GM23338 (cell line): ENCODE results near the gene MYOCD. TPM values are rescaled to one million over a fixed set of nuclear protein-coding genes. Genes with fewer than 3 reads are reported as not detected.

Experiments used
- ATAC-seq: fragments of 200-7000 bp; cut with Tn5 transposase; 3 replicates; pipeline ENCODE4 v1.9.1; 2020
- DNase-seq: peaks from one replicate; pipeline ENCODE4 v3.0.0-alpha.2; 2015; ENCODE audit warnings: low spot score
- H2AFZ ChIP-seq: fragments of 200-600 bp; sonication (generic); 2 replicates; pipeline ENCODE4 v1.8.0; 2016; ENCODE audit warnings: antibody characterized with exemption, mild to moderate bottlenecking, moderate library complexity
- H3F3A ChIP-seq: fragments of 200-600 bp; sonication (generic); replicated peaks from 2 replicates; pipeline ENCODE4 v1.8.0; 2017; ENCODE audit warnings: antibody characterized with exemption, mixed run types, low read depth
- H3K27ac ChIP-seq: fragments of 200-600 bp; sonication (generic); 2 replicates; pipeline ENCODE4 v1.6.1; 2016; ENCODE audit warnings: low read depth
- H3K27me3 ChIP-seq: fragments of 200-600 bp; sonication (generic); 2 replicates; pipeline ENCODE4 v1.8.0; 2016; ENCODE audit warnings: mild to moderate bottlenecking, mixed run types, moderate library complexity; ENCODE audit not compliant: insufficient read depth
- H3K36me3 ChIP-seq: fragments of 200-600 bp; sonication (generic); 2 replicates; pipeline ENCODE4 v1.8.0; 2016; ENCODE audit warnings: mild to moderate bottlenecking; ENCODE audit not compliant: insufficient read depth
- H3K4me1 ChIP-seq: fragments of 200-600 bp; sonication (generic); 2 replicates; pipeline ENCODE4 v1.8.0; 2016; ENCODE audit warnings: mild to moderate bottlenecking, moderate library complexity; ENCODE audit not compliant: insufficient read depth
- H3K4me2 ChIP-seq: fragments of 200-600 bp; sonication (generic); 2 replicates; pipeline ENCODE4 v1.7.1; 2017; ENCODE audit warnings: mixed run types
- H3K4me3 ChIP-seq: fragments of 200-600 bp; sonication (generic); 2 replicates; pipeline ENCODE4 v1.6.1; 2016; ENCODE audit warnings: mixed run types
- H3K79me2 ChIP-seq: fragments of 200-600 bp; sonication (generic); replicated peaks from 2 replicates; pipeline ENCODE4 v1.8.0; 2017; ENCODE audit warnings: mild to moderate bottlenecking; ENCODE audit not compliant: insufficient read depth
- H3K9me2 ChIP-seq: fragments of 200-600 bp; sonication (generic); 2 replicates; pipeline ENCODE4 v1.8.0; 2017; ENCODE audit not compliant: insufficient read depth
- H4K20me1 ChIP-seq: fragments of 200-600 bp; sonication (generic); replicated peaks from 2 replicates; pipeline ENCODE4 v1.8.0; 2017; ENCODE audit warnings: mild to moderate bottlenecking; ENCODE audit not compliant: insufficient read depth
- H3K27ac Mint-ChIP-seq: 2 replicates; pipeline ENCODE4 v1.8.0; 2020; ENCODE audit warnings: inconsistent platforms, mild to moderate bottlenecking, moderate library complexity, mixed read lengths
- H3K27me3 Mint-ChIP-seq: 3 replicates; pipeline ENCODE4 v1.8.0; 2022; ENCODE audit warnings: low read depth, mild to moderate bottlenecking, moderate library complexity, mixed read lengths, inconsistent platforms; ENCODE audit not compliant: insufficient read depth, poor library complexity
- H3K36me3 Mint-ChIP-seq: 3 replicates; pipeline ENCODE4 v1.8.0; 2021; ENCODE audit warnings: low read depth, mild to moderate bottlenecking, inconsistent platforms, moderate library complexity, mixed read lengths
- H3K4me1 Mint-ChIP-seq: 3 replicates; pipeline ENCODE4 v1.8.0; 2020; ENCODE audit warnings: mild to moderate bottlenecking, inconsistent platforms, mixed read lengths
- H3K4me3 Mint-ChIP-seq: 3 replicates; pipeline ENCODE4 v1.8.0; 2021; ENCODE audit warnings: moderate library complexity, mild to moderate bottlenecking, inconsistent platforms, mixed read lengths
- H3K9me3 Mint-ChIP-seq: 3 replicates; pipeline ENCODE4 v1.8.0; 2020; ENCODE audit warnings: moderate library complexity, mild to moderate bottlenecking, inconsistent platforms, mixed read lengths
- CREB1 ChIP-seq: fragments of 250-450 bp; sonication (Bioruptor Pico); IDR thresholded peaks from 2 replicates; pipeline ENCODE4 v1.5.0; 2020; ENCODE audit warnings: low read depth, mild to moderate bottlenecking, moderate library complexity
- CTCF ChIP-seq, 2 experiments: fragments of 200-600 bp in 1 of 2; sonication (generic) in 1 of 2; conservative IDR thresholded peaks; 2 replicates each; pipeline versions ENCODE4 v1.5.1 to v1.6.1; 2016 to 2017; ENCODE audit warnings: antibody characterized with exemption in 2 of 2, low read depth in 2 of 2, mild to moderate bottlenecking in 2 of 2, moderate library complexity in 1 of 2
- ETS1 ChIP-seq: IDR thresholded peaks from 2 replicates; pipeline ENCODE4 v1.6.1; 2016; ENCODE audit warnings: antibody characterized with exemption
- EZH2 ChIP-seq: fragments of 200-600 bp; sonication (generic); IDR thresholded peaks from one replicate; pipeline ENCODE4 v1.8.0; 2017; ENCODE audit warnings: antibody characterized with exemption, mild to moderate bottlenecking, low read depth; ENCODE audit not compliant: unreplicated experiment
- EZH2phosphoT487 ChIP-seq: fragments of 200-600 bp; sonication (generic); IDR thresholded peaks from one replicate; pipeline ENCODE4 v1.8.1; 2018; ENCODE audit warnings: antibody characterized with exemption; ENCODE audit not compliant: unreplicated experiment
- JUNB ChIP-seq: IDR thresholded peaks from one replicate; pipeline ENCODE4 v1.6.1; 2016; ENCODE audit warnings: antibody characterized with exemption; ENCODE audit not compliant: unreplicated experiment
- NANOG ChIP-seq: IDR thresholded peaks from 2 replicates; pipeline ENCODE4 v1.6.1; 2016; ENCODE audit warnings: antibody characterized with exemption, borderline replicate concordance
- POLR2AphosphoS5 ChIP-seq: IDR thresholded peaks from 2 replicates; pipeline ENCODE4 v1.6.1; 2016; ENCODE audit warnings: antibody characterized with exemption, low read depth
- REST ChIP-seq: IDR thresholded peaks from one replicate; pipeline ENCODE4 v1.6.1; 2018; ENCODE audit warnings: antibody characterized with exemption; ENCODE audit not compliant: unreplicated experiment
- STAT1 ChIP-seq: IDR thresholded peaks from one replicate; pipeline ENCODE4 v1.6.1; 2016; ENCODE audit warnings: antibody characterized with exemption; ENCODE audit not compliant: unreplicated experiment
- ZNF114 ChIP-seq: fragments of 250-450 bp; sonication (Bioruptor Pico); IDR thresholded peaks from 2 replicates; pipeline ENCODE4 v1.5.0; 2020; ENCODE audit warnings: mild to moderate bottlenecking, moderate library complexity
- ZNF331 ChIP-seq: fragments of 250-450 bp; sonication (Bioruptor Pico); IDR thresholded peaks from 2 replicates; pipeline ENCODE4 v1.5.0; 2020; ENCODE audit warnings: low read depth, mild to moderate bottlenecking, moderate library complexity
- ZNF462 ChIP-seq: fragments of 250-450 bp; sonication (Bioruptor Pico); IDR thresholded peaks from 2 replicates; pipeline ENCODE4 v1.5.0; 2020; ENCODE audit warnings: mild to moderate bottlenecking, moderate library complexity
- polyA plus RNA-seq: library from polyadenylated mRNA; unstranded; fragments of >200 nt; fragmentation: Nextera tagmentation; extraction: Ambion mirVana; gene quantifications from 2 replicates; pipeline ENCODE4 v1.2.1, GENCODE V29; 2016
- total RNA-seq: library from RNA; depleted of rRNA; stranded (reverse); fragments of >200 nt; shearing (Covaris generic); gene quantifications from 2 replicates; pipeline ENCODE4 v1.2.3, GENCODE V29; 2014

The MYOCD gene
- total and polyA plus RNA-seq, 2 experiments from 2014 or later: 0.80 to 2.4 TPM

- TF ChIP-seq JUNB (no peak), STAT1 (no peak)
Observed at GRCh38 chr17:12731839-12732238, 66.1 kb downstream of the MYOCD start (continued).

GRCh38 chr17:12732366-12732765 is 66.7 kb downstream of the MYOCD start:
- TF ChIP-seq JUNB (no peak), REST (no peak), EZH2 (no peak), ETS1 (no peak), ZNF462 (CRISPR knock-in tag) (no peak), ZNF331 (CRISPR knock-in tag) (no peak), CTCF (conservative IDR thresholded peaks at IDR 0.05; ENCODE audit: low read depth in 2 of 2) (no peak), POLR2AphosphoS5 (no peak), CREB1 (no peak), STAT1 (no peak), EZH2phosphoT487 (no peak), ZNF114 (CRISPR knock-in tag) (no peak), NANOG (no peak)
- Histone ChIP-seq H3F3A (no peaks in the 10 kb centered on the region), H2AFZ (no peak overlapping the region), H3K27ac (no peak overlapping the region), H3K4me1 (peaks cover 5% of the 10 kb centered on the region; the same call in 1 of the 2 replicates), H3K4me2 (no peak overlapping the region), H3K36me3 (no peaks in the 10 kb centered on the region), H3K9me2 (no peaks in the 10 kb centered on the region), H3K79me2 (no peaks in the 10 kb centered on the region), H3K4me3 (no peak overlapping the region), H4K20me1 (no peaks in the 10 kb centered on the region), H3K27me3 (no peaks in the 10 kb centered on the region)
- Mint-ChIP-seq H3K4me3 (no peak overlapping the region), H3K4me1 (peaks cover 18% of the 10 kb centered on the region; the same call in 2 of the 3 replicates), H3K27ac (no peak overlapping the region), H3K36me3 (no peaks in the 10 kb centered on the region), H3K9me3 (no peaks in the 10 kb centered on the region; the same call in 2 of the 3 replicates), H3K27me3 (no peaks in the 10 kb centered on the region)
- DNase-seq (no peak), ATAC-seq (no peak)
